A549 (cell line): ENCODE measurements around the gene PCDH9. TPM values are rescaled to one million over a fixed set of nuclear protein-coding genes. Genes with fewer than 3 reads are reported as not detected.

Source experiments
- ATAC-seq, 2 experiments: fragments of 200-7000 bp in 1 of 2; fragments of >200 bp in 1 of 2; cut with Nextera tagmentation in 1 of 2; cut with Tn5 transposase in 1 of 2; 3 replicates each; pipeline versions ENCODE4 v1.8.0 to v1.9.1; 2018 to 2020; ENCODE audit warnings: mild to moderate bottlenecking in 1 of 2, moderate library complexity in 1 of 2
- CTCF ChIA-PET: fragments of 300-600 bp; sonication (Branson Sonifier 250); formaldehyde crosslinking; extraction: SDS; loops from one replicate; lab custom pipeline; 2021; ENCODE audit warnings: antibody characterized with exemption, inconsistent platforms; lab: Yijun Ruan, JAX
- POLR2A ChIA-PET: fragments of 350-600 bp; formaldehyde crosslinking; extraction: SDS; loops from one replicate; lab custom pipeline; 2021; ENCODE audit warnings: antibody characterized with exemption, inconsistent platforms; lab: Yijun Ruan, JAX
- DNase-seq, 2 experiments: peaks; one replicate each; pipeline versions ENCODE4 v3.0.0 to v3.0.0-alpha.2; 2011 to 2016; ENCODE audit warnings: low read depth in 1 of 2, low spot score in 1 of 2
- FAIRE-seq: peaks from 2 replicates; lab custom pipeline; 2011; peaks lifted over from hg19 to GRCh38; lab: Jason Lieb, UNC
- H3K27ac ChIP-seq, 2 experiments: fragments of >200 bp; sonication (Bioruptor Twin); formaldehyde crosslinking; 3 replicates each; pipeline ENCODE4 v1.5.1; 2016 to 2017
- H3K4me1 ChIP-seq: fragments of >200 bp; sonication (Bioruptor Twin); formaldehyde crosslinking; 3 replicates; pipeline ENCODE4 v1.6.1; 2016
- H3K4me2 ChIP-seq: fragments of >200 bp; sonication (Bioruptor Twin); formaldehyde crosslinking; 3 replicates; pipeline ENCODE4 v1.6.1; 2016
- H3K4me3 ChIP-seq: fragments of >200 bp; sonication (Bioruptor Twin); formaldehyde crosslinking; 3 replicates; pipeline ENCODE4 v1.5.1; 2016
- H3K9me3 ChIP-seq: fragments of >200 bp; sonication (Bioruptor Twin); formaldehyde crosslinking; 3 replicates; pipeline ENCODE4 v1.6.1; 2016
- CEBPB ChIP-seq, 2 experiments: fragments of >200 bp in 1 of 2; sonication (Bioruptor Twin) in 1 of 2; formaldehyde crosslinking in 1 of 2; IDR thresholded peaks; 2 replicates each; pipeline ENCODE4 v1.6.1; 2012 to 2016
- CHD2 ChIP-seq: fragments of 150-350 bp; IDR thresholded peaks from 2 replicates; pipeline ENCODE4 v1.6.1; 2014; ENCODE audit warnings: low read length; ENCODE audit not compliant: partially characterized antibody
- EP300 ChIP-seq, 2 experiments: fragments of >200 bp; sonication (Bioruptor Twin); formaldehyde crosslinking; IDR thresholded peaks; 2 replicates in 1 of 2; 3 replicates in 1 of 2; pipeline ENCODE4 v1.6.1; 2016 to 2017
- FOSL2 ChIP-seq, 2 experiments: fragments of 450-650 bp in 1 of 2; fragments of >200 bp in 1 of 2; sonication (Bioruptor Twin) in 1 of 2; formaldehyde crosslinking; IDR thresholded peaks; 2 replicates each; pipeline versions ENCODE4 v1.5.0 to v1.6.1; 2016 to 2020; ENCODE audit warnings: mild to moderate bottlenecking in 1 of 2, moderate library complexity in 1 of 2
- JUNB ChIP-seq: fragments of >200 bp; sonication (Bioruptor Twin); formaldehyde crosslinking; IDR thresholded peaks from 2 replicates; pipeline ENCODE4 v1.6.1; 2016
- KDM1A ChIP-seq: fragments of 200-600 bp; sonication (generic); IDR thresholded peaks from 2 replicates; pipeline ENCODE4 v1.6.1; 2016; ENCODE audit warnings: low read depth, mild to moderate bottlenecking
- MAFK ChIP-seq: fragments of 450-650 bp; IDR thresholded peaks from 2 replicates; pipeline ENCODE4 v1.6.1; 2014; ENCODE audit not compliant: partially characterized antibody
- MAZ ChIP-seq: fragments of 150-350 bp; IDR thresholded peaks from 2 replicates; pipeline ENCODE4 v1.6.1; 2014; ENCODE audit warnings: antibody characterized with exemption, low read depth, low read length, borderline replicate concordance
- NFE2L2 ChIP-seq: fragments of 150-350 bp; conservative IDR thresholded peaks from 2 replicates; pipeline ENCODE4 v1.6.1; 2014; ENCODE audit warnings: low read length
- NPAS2 ChIP-seq: fragments of 250-450 bp; sonication (Bioruptor Pico); IDR thresholded peaks from 2 replicates; pipeline ENCODE4 v1.8.0; 2022; ENCODE audit warnings: mild to moderate bottlenecking, moderate library complexity, borderline replicate concordance
- POLR2AphosphoS2 ChIP-seq: conservative IDR thresholded peaks from 2 replicates; pipeline ENCODE4 v1.6.1; 2012; ENCODE audit warnings: low read length, improper control_type of control experiment, inconsistent platforms
- RAD21 ChIP-seq, 2 experiments: fragments of >200 bp in 1 of 2; sonication (Bioruptor Twin) in 1 of 2; formaldehyde crosslinking in 1 of 2; IDR thresholded peaks in 1 of 2; conservative IDR thresholded peaks in 1 of 2; 2 replicates in 1 of 2; 3 replicates in 1 of 2; pipeline ENCODE4 v1.6.1; 2012 to 2018; ENCODE audit warnings: inconsistent platforms in 1 of 2
- RCOR1 ChIP-seq: fragments of 150-350 bp; IDR thresholded peaks from 2 replicates; pipeline ENCODE4 v1.6.1; 2014; ENCODE audit warnings: antibody characterized with exemption, low read length, low read depth
- RFX5 ChIP-seq: fragments of 450-650 bp; IDR thresholded peaks from 2 replicates; pipeline ENCODE4 v1.7.1; 2014; ENCODE audit warnings: antibody characterized with exemption, mild to moderate bottlenecking, moderate library complexity
- RNF2 ChIP-seq: fragments of 200-600 bp; sonication (generic); IDR thresholded peaks from 2 replicates; pipeline ENCODE4 v1.6.1; 2016; ENCODE audit warnings: low read depth, mild to moderate bottlenecking, antibody characterized with exemption, moderate library complexity, borderline replicate concordance
- TP53 ChIP-seq: fragments of 250-450 bp; sonication (Bioruptor Pico); IDR thresholded peaks from 2 replicates; pipeline ENCODE4 v1.5.0; 2021; ENCODE audit warnings: mild to moderate bottlenecking, moderate library complexity
- ZC3H11A ChIP-seq: fragments of 450-650 bp; IDR thresholded peaks from 2 replicates; pipeline ENCODE4 v1.6.1; 2014; ENCODE audit warnings: antibody characterized with exemption, mild to moderate bottlenecking
- ZNF302 ChIP-seq: fragments of 250-450 bp; sonication (Bioruptor Pico); IDR thresholded peaks from 2 replicates; pipeline ENCODE4 v1.9.0; 2021; ENCODE audit warnings: inconsistent platforms, mild to moderate bottlenecking, moderate library complexity
- WGBS: methylation state at CpG from one replicate; pipeline ENCODE4 v1.1.6; 2017; ENCODE audit errors: missing lambda C conversion rate; 5-methylcytosine and 5-hydroxymethylcytosine counted together
- polyA plus RNA-seq, 4 experiments: library from polyadenylated mRNA; depleted of rRNA in 3 of 4; stranded (reverse); fragments of >200 nt; fragmentation: RNase III in 1 of 4; extraction: RNeasy Plus Mini Kit Qiagen cat#74134 plus additional on column Dnase treatment in 1 of 4; gene quantifications; 2 replicates in 3 of 4; 3 replicates in 1 of 4; pipeline ENCODE4 v1.2.3, GENCODE V29; 2011 to 2017
- TF ChIP-seq, protein P1 (sequence below): IDR thresholded peaks from 2 replicates; pipeline ENCODE4 v1.6.1; 2012

The PCDH9 gene
- polyA plus RNA-seq, 2 of the 4 experiments (the other 2 are of a cell fraction), result 16.0 to 29.5 TPM

DNA sequence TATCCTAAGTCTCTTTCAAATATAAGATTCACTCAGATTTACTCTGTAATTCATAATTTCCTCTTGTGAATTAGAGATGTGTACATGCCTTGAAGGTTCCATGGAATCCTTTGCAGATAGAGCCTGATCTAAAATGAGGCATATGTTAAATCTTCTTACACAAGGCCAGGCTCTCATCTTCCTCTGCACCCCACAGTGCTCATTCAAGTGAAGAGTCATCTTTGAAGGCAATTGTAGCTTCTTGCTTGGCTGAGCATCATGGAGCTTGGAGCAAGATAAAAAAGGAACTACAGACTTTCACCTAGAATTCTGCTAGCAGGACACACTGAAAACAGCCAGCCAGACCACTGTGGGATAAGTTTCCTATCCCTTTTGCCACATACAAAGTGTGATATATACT is 566.4 kb downstream of the PCDH9 start:
- ChIA-PET CTCF (no interaction called here), POLR2A (no interaction called here)
- Histone ChIP-seq H3K4me3 (no peak overlapping the region), H3K9me3 (no peaks in the 10 kb centered on the region), H3K27ac (no peak overlapping the region), H3K4me1 (peaks cover 31% of the 10 kb centered on the region), H3K4me2 (no peak overlapping the region)
- FAIRE-seq, result no peak
- no peak for TF ChIP-seq CHD2
- TF ChIP-seq MAZ, result no peak
- TF ChIP-seq, protein P1, sequence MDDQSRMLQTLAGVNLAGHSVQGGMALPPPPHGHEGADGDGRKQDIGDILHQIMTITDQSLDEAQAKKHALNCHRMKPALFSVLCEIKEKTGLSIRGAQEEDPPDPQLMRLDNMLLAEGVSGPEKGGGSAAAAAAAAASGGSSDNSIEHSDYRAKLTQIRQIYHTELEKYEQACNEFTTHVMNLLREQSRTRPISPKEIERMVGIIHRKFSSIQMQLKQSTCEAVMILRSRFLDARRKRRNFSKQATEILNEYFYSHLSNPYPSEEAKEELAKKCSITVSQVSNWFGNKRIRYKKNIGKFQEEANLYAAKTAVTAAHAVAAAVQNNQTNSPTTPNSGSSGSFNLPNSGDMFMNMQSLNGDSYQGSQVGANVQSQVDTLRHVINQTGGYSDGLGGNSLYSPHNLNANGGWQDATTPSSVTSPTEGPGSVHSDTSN, result no peak
- no peak for TF ChIP-seq RCOR1
- TF ChIP-seq POLR2AphosphoS2, result no peak
- TF ChIP-seq ZNF302 (CRISPR knock-in tag), result no peak
- no peak for TF ChIP-seq NPAS2 (CRISPR knock-in tag)
- no peak for ATAC-seq
- no peak for DNase-seq

DNA sequence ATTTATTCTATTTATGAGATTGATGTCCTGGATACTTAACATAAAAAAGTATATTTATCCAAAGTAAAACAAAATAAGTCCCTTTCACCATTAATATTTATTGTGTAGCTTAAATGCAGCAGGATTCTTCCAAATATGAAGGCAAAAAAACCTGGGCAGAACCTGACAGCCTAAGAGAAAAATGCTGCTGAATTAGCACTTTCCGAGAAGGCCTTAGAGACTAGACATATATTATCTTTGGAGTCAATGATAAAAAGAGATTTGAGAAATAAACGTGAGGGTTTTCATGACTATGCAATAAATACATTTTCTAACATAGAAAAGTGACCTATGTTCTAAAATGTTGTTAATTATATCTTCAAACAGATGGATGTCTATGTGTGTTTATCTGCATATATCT is 566.9 kb downstream of the PCDH9 start:
- DNase-seq (no peak), FAIRE-seq (no peak), ATAC-seq (no peak)
- H3K4me2 ChIP-seq, result no peak overlapping the region
- ChIA-PET CTCF (no interaction called here), POLR2A (no interaction called here)
- 69% methylated on average over 2 of the region's 2 CpGs for WGBS
- no peak overlapping the region for H3K4me3 ChIP-seq
- H3K27ac ChIP-seq, result no peak overlapping the region
- no peaks in the 10 kb centered on the region for H3K9me3 ChIP-seq
- peaks cover 36% of the 10 kb centered on the region for H3K4me1 ChIP-seq
- TF ChIP-seq NFE2L2 (no peak), ZC3H11A (no peak), MAFK (peak; percentile 67), JUNB (no peak)
- TF ChIP-seq, all 56 proteins: peak for 1

DNA sequence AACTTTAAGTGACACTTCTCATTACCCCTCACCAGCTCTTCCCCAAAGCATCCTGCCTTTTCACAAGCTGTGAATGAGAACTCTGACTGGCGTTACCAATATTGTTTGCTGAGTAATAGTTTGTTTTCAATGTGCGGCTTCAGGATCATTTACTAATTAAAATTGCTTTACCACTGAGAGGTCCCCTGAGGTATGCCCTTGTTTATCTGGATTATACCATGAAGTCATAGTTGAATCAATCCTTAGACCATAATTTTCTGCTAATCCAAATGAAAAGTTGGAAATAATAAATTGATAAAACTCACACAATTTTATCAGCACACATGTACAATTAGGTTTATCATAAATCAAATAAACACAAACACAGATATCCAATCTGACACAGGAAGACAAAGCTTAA is 568.8 kb downstream of the PCDH9 start:
- WGBS, result 64% methylated on average over 2 of the region's 2 CpGs
- H3K4me3 ChIP-seq, result no peak overlapping the region
- H3K27ac ChIP-seq, result peak overlapping the region; percentile 72 to 81
- CTCF ChIA-PET, result no interaction called here
- DNase-seq (no peak), ATAC-seq (no peak), FAIRE-seq (no peak)
- H3K4me1 ChIP-seq, result peaks cover 50% of the 10 kb centered on the region
- POLR2A ChIA-PET, result no interaction called here
- TF ChIP-seq NFE2L2, result no peak
- no peaks in the 10 kb centered on the region for H3K9me3 ChIP-seq
- H3K4me2 ChIP-seq, result peak overlapping the region; percentile 92; the same call in 1 of the 3 replicates

DNA sequence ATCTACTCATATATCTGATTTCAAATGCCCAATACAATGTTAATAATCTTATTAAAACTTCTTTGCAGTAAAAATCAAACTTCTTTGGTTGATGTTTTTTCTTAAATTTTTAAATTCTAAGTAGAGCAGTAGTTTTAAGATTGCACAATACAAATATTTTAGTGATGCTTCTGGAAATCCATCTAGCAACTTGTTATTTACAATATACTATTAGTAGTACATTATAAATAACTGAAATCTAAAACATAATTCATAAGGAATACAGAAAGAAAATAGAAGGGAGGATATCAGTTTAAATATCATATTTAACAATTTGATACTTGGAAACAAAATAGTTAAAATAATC is 569.7 kb downstream of the PCDH9 start:
- H3K4me1 ChIP-seq, result peaks cover 51% of the 10 kb centered on the region
- H3K27ac ChIP-seq, result peak overlapping the region; percentile 81 to 94
- ATAC-seq (no peak), DNase-seq (no peak), FAIRE-seq (no peak)
- CTCF ChIA-PET, result interaction anchor here (1.0 kb wide), 2 partner anchors 29 to 32 kb away, joined by 3 to 4 read pairs; no protein-coding TSS in a partner anchor
- TF ChIP-seq RNF2, result no peak
- no peak for TF ChIP-seq KDM1A
- TF ChIP-seq CEBPB (IDR thresholded peaks at IDR 0.05), result peak in 1 of 2 experiments; percentile 68; a peak in 1 of 4 replicates
- H3K9me3 ChIP-seq, result no peaks in the 10 kb centered on the region
- H3K4me2 ChIP-seq, result peak overlapping the region; percentile 92
- H3K4me3 ChIP-seq, result no peak overlapping the region
- POLR2A ChIA-PET, result interaction anchor here (1.0 kb wide), 2 partner anchors 15 to 273 kb away, joined by 3 to 4 read pairs; no protein-coding TSS in a partner anchor

DNA sequence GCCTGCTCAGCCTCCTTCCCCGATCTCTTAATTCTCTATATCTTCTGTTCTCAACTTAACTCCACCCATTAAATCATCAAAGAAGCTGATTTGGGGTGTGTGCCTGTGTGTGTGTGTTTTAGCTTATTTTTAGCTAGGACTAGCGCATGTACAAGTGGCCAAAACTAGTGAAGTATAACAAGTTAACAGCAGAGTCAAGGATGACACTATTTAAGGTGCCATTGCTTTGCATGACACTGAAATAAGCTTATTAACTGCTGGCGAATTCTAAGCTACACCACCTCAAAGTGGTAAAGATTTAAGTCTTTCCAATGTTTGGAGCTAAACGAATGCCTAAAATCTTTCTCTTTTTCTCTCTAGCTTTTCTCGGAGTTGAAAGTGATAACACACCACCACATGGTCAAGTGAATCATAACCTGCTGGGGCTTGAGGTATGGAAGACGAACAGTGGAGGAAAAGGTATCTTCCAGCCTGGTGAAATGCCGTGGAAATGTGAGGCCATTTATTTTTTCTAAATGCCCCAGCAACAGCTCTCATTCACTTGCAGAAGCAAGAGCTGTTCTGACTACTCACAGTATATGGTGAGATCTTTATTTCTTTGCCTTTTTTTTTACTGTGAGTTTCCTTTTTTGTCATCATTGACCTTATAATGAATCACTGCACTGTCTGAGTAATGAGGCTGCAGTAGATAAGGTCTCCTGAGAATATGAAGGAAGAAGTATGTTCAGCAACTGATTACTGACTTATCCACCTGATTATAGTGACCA is 570.3 kb downstream of the PCDH9 start:
- Histone ChIP-seq H3K27ac (peak overlapping the region; percentile 81 to 94), H3K4me1 (peaks cover 51% of the 10 kb centered on the region), H3K4me3 (peak overlapping the region; percentile 31), H3K4me2 (peak overlapping the region; percentile 92), H3K9me3 (no peaks in the 10 kb centered on the region)
- peak in 1 of 2 experiments; percentile 61 for DNase-seq
- TF ChIP-seq TP53 (CRISPR knock-in tag) (no peak), JUNB (0 out of 2 replicates have a peak, but pooled peaks have one; percentile 49), RAD21 (conservative IDR thresholded peaks at IDR 0.05 in 1 of 2, IDR thresholded peaks at IDR 0.05 in 1 of 2) (peak in 1 of 2 experiments; percentile 8; a peak in 1 of 5 replicates), RFX5 (0 out of 2 replicates have a peak, but pooled peaks have one; percentile 42), FOSL2 (IDR thresholded peaks at IDR 0.05) (no peak; the same call in 1 of the 2 replicates), FOSL2 (CRISPR knock-in tag; IDR thresholded peaks at IDR 0.05) (peak; percentile 69), EP300 (IDR thresholded peaks at IDR 0.05) (no peak)
- ATAC-seq, result peak; percentile 60 to 61
- CTCF ChIA-PET, result interaction anchor here (1.0 kb wide), 2 partner anchors 29 to 32 kb away, joined by 3 to 4 read pairs; no protein-coding TSS in a partner anchor
- peak; percentile 7 for FAIRE-seq
- POLR2A ChIA-PET, result interaction anchor here (1.0 kb wide), 2 partner anchors 16 to 273 kb away, joined by 3 to 4 read pairs; no protein-coding TSS in a partner anchor
- WGBS, result 1% methylated on average over 7 of the region's 7 CpGs
